HG03521 (cell line): ENCODE measurements around the gene ZNF101.
A peak's percentile ranks its signal among the peaks of the same experiment; 100 is the strongest.
"Not testable (repeated sequence)": the region's sequence is repeated elsewhere in the genome, so short reads cannot be mapped to it uniquely, and the experiment has no call there.

Experiments
- ATAC-seq: cut with Tn5 transposase; IDR thresholded peaks from one replicate; pipeline ENCODE4 v1.9.1; 2021; ENCODE audit warnings: mild to moderate bottlenecking, moderate library complexity; ENCODE audit not compliant: unreplicated experiment

ZNF101 gene

GRCh38 chr19:19659646-19660245 is 8.9 kb upstream of the ZNF101 start:
- no peak for ATAC-seq

GRCh38 chr19:19661141-19661674 is 7.4 kb upstream of the ZNF101 start:
- no peak for ATAC-seq

DNA sequence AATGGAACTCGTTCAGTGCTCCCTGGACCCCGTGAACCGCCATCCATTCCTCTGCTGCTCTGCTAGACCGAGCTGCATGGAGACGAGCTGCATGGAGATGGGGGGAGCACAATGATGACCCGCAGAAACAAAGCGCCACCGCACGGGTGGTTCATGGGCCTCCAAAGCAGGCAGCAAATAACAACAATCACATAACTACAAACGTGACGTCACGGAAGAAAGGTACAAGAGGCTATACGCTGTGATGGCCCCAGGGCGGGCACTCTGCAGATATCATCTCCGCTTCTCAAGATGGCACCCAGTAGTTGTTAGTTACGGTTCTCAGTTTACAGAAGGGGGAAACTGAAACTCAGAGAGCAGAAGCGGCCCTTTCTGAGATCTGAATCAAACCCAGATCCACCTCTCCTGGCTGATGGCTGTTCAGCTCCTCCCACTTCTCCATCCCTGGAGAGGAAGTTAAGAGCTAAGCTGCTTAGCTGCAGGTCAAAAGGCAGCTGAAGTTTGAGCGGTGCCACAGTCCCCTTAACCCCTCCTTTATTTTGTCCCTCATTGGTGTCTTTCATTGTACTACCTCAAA is 6.9 kb upstream of the ZNF101 start:
- ATAC-seq: peak; percentile 27

DNA sequence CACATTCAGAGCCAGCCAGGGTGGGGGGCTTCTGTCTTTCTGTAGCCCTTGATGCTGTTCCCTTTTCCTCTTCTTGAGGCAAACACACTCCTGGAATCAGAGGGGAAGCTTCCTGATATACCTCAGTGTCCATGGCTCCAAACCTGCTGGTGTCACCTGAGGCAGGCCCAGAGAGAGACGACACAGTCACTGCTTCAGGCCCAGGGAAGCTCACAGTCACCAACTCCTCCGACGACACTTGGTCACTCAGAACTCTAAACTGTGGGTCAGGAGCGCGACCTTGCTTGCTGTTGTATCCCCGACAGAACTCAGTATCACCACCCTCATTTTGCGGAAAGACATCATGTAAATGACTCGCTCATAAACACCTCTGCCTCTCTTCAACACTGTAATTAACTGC is 6.3 kb upstream of the ZNF101 start:
- ATAC-seq: no peak

GRCh38 chr19:19662871-19663255 is 5.8 kb upstream of the ZNF101 start:
- ATAC-seq: no peak

DNA sequence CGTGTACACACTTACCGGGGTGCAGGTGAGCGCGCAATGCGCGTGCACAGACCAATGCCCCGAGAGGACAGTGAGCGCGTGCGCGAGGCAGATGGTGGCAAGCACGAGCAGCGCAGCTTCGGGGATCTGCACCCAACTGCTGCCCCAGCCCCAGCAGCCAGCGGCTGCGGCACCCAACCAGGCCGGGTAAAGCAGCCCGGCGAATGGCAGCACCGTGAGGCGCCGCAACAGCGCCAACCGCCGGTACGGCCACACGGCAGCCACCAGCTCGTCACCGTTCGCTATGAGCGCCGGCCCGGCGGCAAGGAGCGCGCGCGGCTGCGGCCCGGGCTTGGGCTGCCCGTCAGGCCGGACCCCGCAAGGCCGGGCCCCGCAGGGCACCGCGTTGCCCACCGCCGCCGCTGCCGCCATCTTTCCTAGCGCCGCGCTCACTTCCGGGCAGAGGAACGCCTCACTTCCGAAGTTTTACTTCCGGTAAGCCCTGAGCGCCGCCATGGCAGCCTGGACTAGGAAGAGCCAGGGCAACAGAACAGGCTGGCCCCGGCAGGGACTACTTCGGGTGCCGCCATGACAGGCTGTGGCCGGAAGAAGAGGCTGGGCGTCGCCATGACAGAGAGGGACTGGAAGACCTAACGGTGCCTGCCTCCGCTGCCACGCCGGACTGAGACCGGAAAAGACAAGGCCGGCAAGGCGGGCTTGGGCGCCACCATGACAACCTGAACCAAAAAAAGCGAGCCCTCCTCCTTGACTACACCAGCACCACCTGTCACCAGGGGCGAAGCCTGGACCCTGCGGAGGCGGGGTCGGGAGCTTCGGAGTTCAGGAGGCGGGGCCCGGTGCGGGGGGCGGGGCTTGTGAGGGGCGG is 5.2 kb upstream of the ZNF101 start, which contains the start of gene ATP13A1:
Gene ATP13A1 (minus strand): TSS at position 421 of the 865 bp plus-strand sequence. CDS start 10 bp downstream, at position 411.
- peak; percentile 54 for ATAC-seq

DNA sequence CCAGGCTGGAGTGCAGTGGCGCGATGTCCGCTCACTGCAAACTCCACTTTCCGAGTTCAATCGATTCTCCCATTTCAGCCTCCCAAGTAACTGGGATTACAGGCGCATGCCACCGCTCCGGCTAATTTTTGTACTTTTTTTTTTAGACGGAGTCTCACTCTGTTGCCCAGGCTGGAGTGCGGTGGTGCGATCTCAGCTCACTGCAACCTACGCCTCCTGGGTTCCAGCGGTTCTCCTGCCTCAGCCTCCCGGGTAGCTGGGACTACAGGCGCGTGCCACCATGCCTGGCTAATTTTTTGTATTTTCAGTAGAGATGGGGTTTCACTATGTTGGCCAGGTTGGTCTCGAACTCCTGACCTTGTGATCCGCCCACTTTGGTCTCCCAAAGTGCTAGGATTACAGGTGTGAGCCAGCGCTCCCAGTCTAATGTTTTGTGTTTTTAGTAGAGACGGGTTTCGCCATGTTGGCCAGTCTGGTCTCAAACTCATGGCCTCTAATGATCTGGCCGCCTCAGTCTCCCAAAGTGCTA is 3.2 kb upstream of the ZNF101 start:
- ATAC-seq: not testable (repeated sequence)

DNA sequence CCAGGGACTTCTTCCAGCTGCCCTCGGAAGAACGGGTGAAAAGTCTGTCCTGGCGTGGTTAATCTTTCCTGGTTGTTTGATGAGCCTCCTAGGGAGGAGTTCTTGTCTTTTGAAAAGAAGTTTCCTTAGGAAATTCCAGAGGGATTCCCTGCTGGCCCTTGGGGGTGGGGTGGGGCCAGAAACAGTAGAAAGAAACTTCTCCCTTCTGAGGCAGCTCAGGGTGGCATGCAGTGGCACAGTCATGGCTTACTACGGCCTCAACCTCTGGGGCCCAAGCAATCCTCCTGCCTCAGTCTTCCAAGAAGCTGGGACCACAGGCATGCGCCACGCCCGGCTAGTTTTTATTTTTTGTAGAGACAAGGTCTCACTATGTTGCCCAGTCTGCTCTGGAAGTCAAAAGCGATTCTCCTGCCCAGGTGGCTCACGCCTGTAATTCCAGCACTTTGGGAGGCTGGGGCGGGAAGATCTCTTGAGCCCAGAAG is 1.5 kb downstream of the ZNF101 start:
- no peak for ATAC-seq

GRCh38 chr19:19672816-19673215 is 4.2 kb downstream of the ZNF101 start:
- ATAC-seq: no peak

DNA sequence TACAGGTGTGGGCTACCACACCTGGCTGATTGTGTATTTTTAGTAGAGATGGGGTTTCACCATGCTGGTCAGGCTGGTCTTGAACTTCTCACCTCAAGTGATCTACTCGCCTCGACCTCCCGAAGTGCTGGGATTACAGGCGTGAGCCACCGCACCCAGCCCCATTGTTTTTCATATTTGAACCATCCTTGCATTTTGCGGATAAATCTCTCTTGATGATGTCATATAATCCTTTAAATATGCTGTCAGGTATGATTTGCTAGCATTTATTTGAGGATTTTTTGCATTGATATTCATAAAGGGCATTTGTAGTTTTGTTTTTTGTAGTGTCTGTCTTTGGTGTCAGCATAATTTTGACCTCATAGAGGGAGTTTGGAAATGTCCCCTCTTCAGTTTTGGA is 5.7 kb downstream of the ZNF101 start:
- no peak for ATAC-seq

- no peak for ATAC-seq
These were observed 8.9 kb downstream of the ZNF101 start for GRCh38 chr19:19677579-19677978.

GRCh38 chr19:19679176-19680073 is 10.8 kb downstream of the ZNF101 start:
- ATAC-seq: no peak

- not testable (repeated sequence) for ATAC-seq
These were observed 17.5 kb downstream of the ZNF101 start for GRCh38 chr19:19686119-19686518.

DNA sequence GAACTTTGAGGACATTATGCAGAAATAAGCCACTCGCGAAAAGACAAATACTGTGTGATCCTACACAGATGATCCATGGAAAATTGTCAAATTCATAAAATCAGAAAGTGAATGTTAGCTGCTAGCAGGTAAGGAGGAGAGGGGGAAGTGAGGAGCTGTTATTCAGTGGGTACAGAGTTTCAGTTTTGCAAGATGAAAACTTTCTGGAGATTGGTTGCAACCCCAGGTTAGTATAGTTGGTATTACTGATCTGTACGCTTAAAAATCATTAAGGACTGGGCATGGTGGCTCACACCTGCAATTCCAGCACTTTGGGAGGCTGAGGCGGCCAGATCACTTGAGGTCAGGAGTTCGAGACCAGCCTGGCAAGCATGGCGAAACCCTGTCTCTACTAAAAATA is 17.9 kb downstream of the ZNF101 start:
- no peak for ATAC-seq

DNA sequence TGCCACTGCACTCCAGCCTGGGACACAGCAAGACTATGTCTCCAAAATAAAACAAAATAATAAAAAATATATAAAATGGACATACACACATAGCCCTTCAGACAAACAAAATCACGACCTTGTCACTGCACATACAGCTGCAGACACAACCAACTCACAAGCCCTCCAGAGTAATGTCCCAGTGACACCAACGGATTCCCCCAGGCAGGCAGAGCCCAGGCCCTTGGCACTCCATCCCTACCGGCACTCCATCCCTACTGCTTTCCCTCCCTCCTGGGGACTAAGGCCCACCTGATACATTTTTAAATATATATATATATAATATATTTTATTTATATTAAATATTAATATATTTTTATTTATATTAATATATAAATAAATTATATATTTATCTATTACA is 18.5 kb downstream of the ZNF101 start:
- no peak for ATAC-seq

DNA sequence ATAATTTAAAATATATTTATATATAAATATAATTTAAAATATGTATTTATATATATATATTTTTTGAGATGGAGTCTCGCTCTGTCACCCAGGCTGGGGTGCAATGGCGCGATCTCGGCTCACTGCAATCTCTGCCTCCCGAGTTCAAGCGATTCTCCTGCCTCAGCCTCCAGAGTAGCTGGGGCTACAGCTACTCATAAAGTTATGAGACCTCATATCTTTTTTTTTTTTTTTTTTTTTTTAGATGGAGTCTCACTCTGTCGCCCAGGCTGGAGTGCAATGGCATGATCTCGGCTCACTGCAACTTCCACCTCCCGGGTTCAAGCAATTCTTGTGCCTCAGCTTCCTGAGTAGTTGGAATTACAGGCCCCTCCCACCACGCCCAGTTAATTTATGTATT is 20.4 kb downstream of the ZNF101 start:
- not testable (repeated sequence) for ATAC-seq

DNA sequence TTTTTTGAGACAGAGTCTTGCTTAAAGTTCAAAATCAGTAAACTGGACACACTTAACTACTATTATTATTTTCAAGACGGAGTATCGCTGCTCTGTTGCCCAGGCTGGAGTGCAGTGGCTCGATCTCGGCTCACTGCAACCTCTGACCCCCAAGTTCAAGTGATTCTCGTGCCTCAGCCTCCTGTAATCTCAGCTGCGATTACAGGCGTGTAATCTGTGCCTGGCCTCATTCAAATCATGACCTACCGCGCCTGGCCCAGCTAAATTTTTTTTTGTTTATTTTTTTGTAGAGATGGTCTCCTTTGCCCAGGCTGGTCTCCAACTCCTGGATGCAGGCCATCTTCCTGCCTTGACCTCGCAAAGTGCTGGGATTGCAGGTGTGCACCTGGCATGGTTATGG is 23.0 kb downstream of the ZNF101 start:
- ATAC-seq: no peak

GRCh38 chr19:19696386-19696785 is 27.7 kb downstream of the ZNF101 start:
- no peak for ATAC-seq

- ATAC-seq: no peak
These were observed 28.9 kb downstream of the ZNF101 start for GRCh38 chr19:19697589-19697988.

- not testable (repeated sequence) for ATAC-seq
These were observed 31.9 kb downstream of the ZNF101 start for GRCh38 chr19:19700493-19700892.
